Dendritic cell treated with granulocyte-macrophage colony-stimulating factor and Interleukin-4, amounts not matched to agents 40 ng/mL and 50 ng/mL, for 4 days (primary cell): ENCODE data around the gene DCST2.

Experiments used
- H3K27ac Mint-ChIP-seq: one replicate; pipeline ENCODE4 v1.8.0; 2022; ENCODE audit warnings: mild to moderate bottlenecking, mixed read lengths
- H3K27me3 Mint-ChIP-seq: one replicate; pipeline ENCODE4 v1.8.0; 2022; ENCODE audit warnings: mild to moderate bottlenecking, mixed read lengths
- H3K36me3 Mint-ChIP-seq: one replicate; pipeline ENCODE4 v1.8.0; 2022; ENCODE audit warnings: low read depth, mixed read lengths
- H3K4me1 Mint-ChIP-seq: one replicate; pipeline ENCODE4 v1.8.0; 2022; ENCODE audit warnings: low read depth, mixed read lengths
- H3K4me3 Mint-ChIP-seq: one replicate; pipeline ENCODE4 v1.8.0; 2022; ENCODE audit warnings: mild to moderate bottlenecking, moderate library complexity, mixed read lengths
- H3K9me3 Mint-ChIP-seq: one replicate; pipeline ENCODE4 v1.8.0; 2022; ENCODE audit warnings: mixed read lengths
- intact Hi-C: fragments of 100-400 bp; cut with micrococcal nuclease; formaldehyde crosslinking; loops from one replicate; pipeline ENCODE4 v1.15.0; 2022

The DCST2 gene

DNA sequence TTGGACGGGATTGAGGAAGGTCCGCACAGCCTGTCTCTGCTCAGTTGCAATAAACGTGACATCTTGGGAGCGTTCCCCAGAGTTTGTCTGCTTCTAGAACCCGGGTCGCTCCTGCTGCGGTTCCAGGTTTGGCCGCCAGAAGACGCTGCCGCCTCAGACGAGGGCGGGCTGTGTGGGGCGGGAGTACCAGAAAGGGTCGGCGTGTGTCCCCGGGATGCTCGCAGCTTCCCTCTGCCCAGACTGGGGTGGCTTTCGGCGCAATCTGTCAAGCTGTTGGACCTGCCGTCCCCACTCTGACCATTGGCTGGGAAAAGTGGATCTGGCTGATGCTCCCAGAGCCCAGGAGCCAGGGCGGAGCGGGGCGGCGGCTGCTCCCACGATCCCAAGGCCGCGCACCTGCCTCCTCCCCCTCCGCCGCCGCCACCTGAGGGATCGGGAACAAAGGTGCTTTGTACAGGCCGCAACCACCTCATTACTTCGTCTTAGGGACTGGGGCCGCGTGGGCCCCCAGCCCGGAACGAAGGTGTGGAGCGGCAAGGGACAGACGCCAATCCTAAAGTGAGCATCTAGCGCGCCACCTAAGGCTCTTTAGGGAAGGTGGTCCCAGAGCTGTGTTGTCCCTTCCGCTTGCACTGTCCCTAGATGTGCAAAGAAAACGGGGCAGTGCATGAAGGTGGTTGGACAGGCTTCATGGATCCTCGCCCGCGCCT, 29.3 kb upstream of the DCST2 start:
- Mint-ChIP-seq H3K27me3 (peaks cover 12% of the 10 kb centered on the region), H3K36me3 (peaks cover 78% of the 10 kb centered on the region), H3K9me3 (no peaks in the 10 kb centered on the region), H3K4me1 (peaks cover 68% of the 10 kb centered on the region), H3K27ac (peak overlapping the region; percentile 68), H3K4me3 (peak overlapping the region; percentile 84)
- intact Hi-C loops = loop anchor here (1.0 kb wide), 1 partner anchor 21 kb away; no protein-coding TSS in a partner anchor

- Mint-ChIP-seq H3K27me3 (peaks cover 12% of the 10 kb centered on the region), H3K27ac (no peak overlapping the region), H3K36me3 (peaks cover 78% of the 10 kb centered on the region), H3K4me1 (peaks cover 67% of the 10 kb centered on the region), H3K4me3 (no peak overlapping the region), H3K9me3 (no peaks in the 10 kb centered on the region)
- intact Hi-C loops = no loop called here
Measured at GRCh38 chr1:155062151-155062686, 28.6 kb upstream of the DCST2 start.

DNA sequence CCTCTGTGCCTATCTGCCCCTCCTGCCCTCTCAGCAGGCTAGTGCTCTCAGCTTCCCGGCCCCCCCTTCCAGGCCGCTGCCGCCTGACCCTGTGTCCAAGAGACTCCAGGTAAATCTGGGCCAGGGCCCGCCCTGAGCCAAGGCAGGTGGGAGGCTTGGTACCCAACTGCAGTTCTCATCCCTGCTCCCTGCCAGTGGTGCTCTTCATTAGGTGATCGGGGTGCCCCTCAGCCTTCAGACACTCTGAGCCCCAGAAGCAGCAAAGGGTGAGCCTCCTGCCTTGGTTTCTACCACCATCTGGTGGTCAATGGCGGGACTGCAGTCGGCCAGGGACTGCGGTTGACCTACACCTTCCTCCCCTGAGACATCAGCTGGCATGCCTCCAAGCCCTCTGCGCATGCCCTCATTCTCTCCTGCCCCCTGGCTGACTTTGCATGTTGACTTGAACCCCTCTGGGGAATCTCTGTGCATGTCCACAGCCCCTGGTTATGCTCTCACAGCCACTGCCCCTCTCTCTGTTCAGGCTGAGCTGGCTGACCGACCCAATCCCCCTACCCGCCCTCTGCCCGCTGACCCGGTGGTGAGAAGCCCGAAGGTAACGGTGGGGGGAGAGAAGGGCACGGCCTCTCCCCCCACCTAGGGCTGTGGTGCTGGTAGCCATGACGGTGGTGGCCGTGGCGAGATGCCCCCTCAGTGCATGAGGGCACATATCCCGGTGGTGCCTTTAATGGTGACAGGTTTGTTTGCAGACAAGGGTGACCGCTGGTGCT, 28.0 kb upstream of the DCST2 start:
- intact Hi-C loops = loop anchor here (1.0 kb wide), 1 partner anchor 16 kb away; no protein-coding TSS in a partner anchor
- Mint-ChIP-seq H3K27ac (no peak overlapping the region), H3K4me3 (no peak overlapping the region), H3K27me3 (peaks cover 9% of the 10 kb centered on the region), H3K9me3 (no peaks in the 10 kb centered on the region), H3K4me1 (peaks cover 60% of the 10 kb centered on the region), H3K36me3 (peaks cover 78% of the 10 kb centered on the region)

DNA sequence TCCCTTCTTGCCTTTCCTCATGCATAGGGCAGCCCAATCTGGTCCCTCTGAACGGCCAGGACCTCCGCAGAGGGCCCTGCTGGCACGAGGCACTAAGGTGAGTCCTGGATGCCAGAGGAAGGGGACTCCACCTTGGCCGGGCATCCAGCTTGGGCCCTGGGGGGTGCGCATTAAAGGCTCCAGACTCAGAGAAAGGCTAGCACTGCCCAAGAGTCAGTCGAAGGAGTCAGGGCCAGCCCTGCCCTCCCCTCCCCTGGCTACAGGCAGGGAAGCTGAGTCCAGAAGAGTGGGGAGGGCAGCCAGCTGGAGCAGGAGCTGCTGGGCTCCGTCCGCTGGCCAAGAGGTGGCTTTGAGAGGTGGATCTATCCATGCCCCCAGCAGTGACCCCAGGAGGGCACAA, 27.2 kb upstream of the DCST2 start:
- H3K9me3 Mint-ChIP-seq = no peaks in the 10 kb centered on the region
- H3K27ac Mint-ChIP-seq = no peak overlapping the region
- intact Hi-C loops = loop anchor here (1.0 kb wide), 1 partner anchor 15 kb away; no protein-coding TSS in a partner anchor
- H3K36me3 Mint-ChIP-seq = peaks cover 78% of the 10 kb centered on the region
- H3K27me3 Mint-ChIP-seq = peaks cover 9% of the 10 kb centered on the region
- H3K4me3 Mint-ChIP-seq = no peak overlapping the region
- H3K4me1 Mint-ChIP-seq = peaks cover 60% of the 10 kb centered on the region

DNA sequence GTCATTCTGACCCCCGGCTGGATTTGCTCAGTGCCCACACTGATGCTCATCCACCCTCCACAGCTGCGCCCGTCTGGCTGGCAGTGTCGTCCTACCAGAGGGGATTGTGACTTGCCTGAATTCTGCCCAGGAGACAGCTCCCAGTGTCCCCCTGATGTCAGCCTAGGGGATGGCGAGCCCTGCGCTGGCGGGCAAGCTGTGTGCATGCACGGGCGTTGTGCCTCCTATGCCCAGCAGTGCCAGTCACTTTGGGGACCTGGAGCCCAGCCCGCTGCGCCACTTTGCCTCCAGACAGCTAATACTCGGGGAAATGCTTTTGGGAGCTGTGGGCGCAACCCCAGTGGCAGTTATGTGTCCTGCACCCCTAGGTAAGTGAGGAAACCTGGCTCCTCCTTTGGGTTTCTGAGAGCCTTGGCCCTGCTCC, 24.2 kb upstream of the DCST2 start:
- no peaks in the 10 kb centered on the region for H3K9me3 Mint-ChIP-seq
- peaks cover 99% of the 10 kb centered on the region for H3K36me3 Mint-ChIP-seq
- H3K27ac Mint-ChIP-seq = no peak overlapping the region
- H3K4me3 Mint-ChIP-seq = no peak overlapping the region
- intact Hi-C loops = no loop called here
- peaks cover 2% of the 10 kb centered on the region for H3K27me3 Mint-ChIP-seq
- H3K4me1 Mint-ChIP-seq = peaks cover 44% of the 10 kb centered on the region

GRCh38 chr1:155057104-155057503, 23.5 kb upstream of the DCST2 start:
- intact Hi-C loops = no loop called here
- Mint-ChIP-seq H3K9me3 (no peaks in the 10 kb centered on the region), H3K36me3 (peaks cover 99% of the 10 kb centered on the region), H3K27ac (no peak overlapping the region), H3K27me3 (peaks cover 2% of the 10 kb centered on the region), H3K4me1 (peaks cover 44% of the 10 kb centered on the region), H3K4me3 (no peak overlapping the region)

GRCh38 chr1:155053531-155054105, 20.0 kb upstream of the DCST2 start:
- H3K27ac Mint-ChIP-seq = no peak overlapping the region
- intact Hi-C loops = loop anchor here (5.0 kb wide), 1 partner anchor 36 kb away; no protein-coding TSS in a partner anchor
- no peaks in the 10 kb centered on the region for H3K27me3 Mint-ChIP-seq
- no peak overlapping the region for H3K4me3 Mint-ChIP-seq
- H3K4me1 Mint-ChIP-seq = peaks cover 41% of the 10 kb centered on the region
- peaks cover 71% of the 10 kb centered on the region for H3K36me3 Mint-ChIP-seq
- no peaks in the 10 kb centered on the region for H3K9me3 Mint-ChIP-seq

GRCh38 chr1:155052439-155053395, 19.1 kb upstream of the DCST2 start:
- H3K27me3 Mint-ChIP-seq = no peaks in the 10 kb centered on the region
- peak overlapping the region; percentile 90 for H3K27ac Mint-ChIP-seq
- peak overlapping the region; percentile 87 for H3K4me3 Mint-ChIP-seq

GRCh38 chr1:155051777-155052398, 18.3 kb upstream of the DCST2 start:
- Mint-ChIP-seq H3K36me3 (peaks cover 53% of the 10 kb centered on the region), H3K9me3 (no peaks in the 10 kb centered on the region), H3K27me3 (no peaks in the 10 kb centered on the region), H3K4me1 (peaks cover 41% of the 10 kb centered on the region), H3K27ac (peak overlapping the region; percentile 90), H3K4me3 (peak overlapping the region; percentile 87)
- intact Hi-C loops = loop anchor here (1.0 to 5.0 kb wide), 3 partner anchors 35 to 115 kb away; partner anchors contain the start of genes CKS1B and PMVK

More at GRCh38 chr1:155052439-155053395, 19.1 kb upstream of the DCST2 start:
- peaks cover 41% of the 10 kb centered on the region for H3K4me1 Mint-ChIP-seq
- H3K9me3 Mint-ChIP-seq = no peaks in the 10 kb centered on the region
- intact Hi-C loops = loop anchor here (5.0 kb wide), 1 partner anchor 35 kb away; no protein-coding TSS in a partner anchor
- peaks cover 62% of the 10 kb centered on the region for H3K36me3 Mint-ChIP-seq

- Mint-ChIP-seq H3K4me3 (peak overlapping the region; percentile 87), H3K4me1 (peaks cover 40% of the 10 kb centered on the region), H3K36me3 (peaks cover 48% of the 10 kb centered on the region), H3K27me3 (peaks cover 2% of the 10 kb centered on the region), H3K27ac (peak overlapping the region; percentile 90), H3K9me3 (no peaks in the 10 kb centered on the region)
- intact Hi-C loops = loop anchor here (1.0 to 5.0 kb wide), 3 partner anchors 34 to 115 kb away; partner anchors contain the start of genes CKS1B and PMVK
Measured at GRCh38 chr1:155051342-155051776, 17.8 kb upstream of the DCST2 start.

GRCh38 chr1:155050560-155051341, 17.2 kb upstream of the DCST2 start, which contains the start of gene ADAM15:
Gene ADAM15, plus strand, starts transcription at chr1:155051316. Its CDS starts 71 bp downstream, at chr1:155051387.
- H3K9me3 Mint-ChIP-seq = no peaks in the 10 kb centered on the region
- H3K27me3 Mint-ChIP-seq = peaks cover 3% of the 10 kb centered on the region
- H3K4me3 Mint-ChIP-seq = peak within 1 kb of the TSS; percentile 87
- intact Hi-C loops = loop anchor here (1.0 to 5.0 kb wide), 3 partner anchors 33 to 114 kb away; partner anchors contain the start of genes CKS1B and PMVK
- H3K27ac Mint-ChIP-seq = peak within 1 kb of the TSS; percentile 90
- H3K4me1 Mint-ChIP-seq = peaks cover 37% of the 10 kb centered on the region
- peaks cover 42% of the 10 kb centered on the region for H3K36me3 Mint-ChIP-seq
